Activated T-helper 1 cell treated with Interleukin-2 at 50 U/mL for 16 hours (primary cell): Measurements from ENCODE around the gene AFF2.

Source experiments
- DNase-seq: peaks from one replicate; pipeline ENCODE4 v3.0.0-alpha.2; 2020; ENCODE audit warnings: low read depth

Gene AFF2

GRCh38 chrX:149013081-149013480 is 512.7 kb downstream of the AFF2 start:
- no peak for DNase-seq

GRCh38 chrX:149021159-149021558 is 520.7 kb downstream of the AFF2 start:
- DNase-seq, result no peak

GRCh38 chrX:149022485-149022884 is 522.1 kb downstream of the AFF2 start:
- no peak for DNase-seq

- no peak for DNase-seq
Observed at GRCh38 chrX:149032449-149032848, 532.0 kb downstream of the AFF2 start.

- no peak for DNase-seq
Observed at GRCh38 chrX:149036086-149036485, 535.7 kb downstream of the AFF2 start.

- DNase-seq, result no peak
Observed at GRCh38 chrX:149037281-149037870, 537.0 kb downstream of the AFF2 start.

GRCh38 chrX:149039057-149039456 is 538.6 kb downstream of the AFF2 start:
- no peak for DNase-seq

- no peak for DNase-seq
Observed at GRCh38 chrX:149040873-149041535, 540.6 kb downstream of the AFF2 start.

- DNase-seq, result no peak
Observed at GRCh38 chrX:149043401-149043800, 543.0 kb downstream of the AFF2 start.

GRCh38 chrX:149044471-149044870 is 544.1 kb downstream of the AFF2 start:
- DNase-seq, result no peak

GRCh38 chrX:149045645-149046210 is 545.3 kb downstream of the AFF2 start:
- DNase-seq, result no peak
